ENCODE results near the gene THUMPD1. TPM values are rescaled to one million over a fixed set of nuclear protein-coding genes. Genes with fewer than 3 reads are reported as not detected.

THUMPD1 gene
- polyA plus RNA-seq, 3 donors = 16.1 to 32.2 (median 23.5) TPM

GRCh38 chr16:20740007-20740883, 1.4 kb downstream of the THUMPD1 start:
- Histone ChIP-seq H2AFZ (ENCODE audit: insufficient read depth, low read depth, low read length, poor library complexity, severe bottlenecking) (peak overlapping the region; percentile 77), H3K9ac (ENCODE audit: insufficient read depth, low read length, poor library complexity, severe bottlenecking) (peak overlapping the region; percentile 91), H3K27me3 (ENCODE audit: control insufficient read depth in 2 of 2, insufficient read depth in 2 of 2, low read length in 2 of 2) (no peaks in the 10 kb centered on the region), H3K36me3 (replicated peaks in 1 of 2; ENCODE audit: control insufficient read depth in 1 of 2, insufficient read depth in 2 of 2, low read length in 2 of 2) (peaks cover 33 to 39% of the 10 kb centered on the region in 2 donors), H3K79me2 (ENCODE audit: insufficient read depth, low read length) (peaks cover 45% of the 10 kb centered on the region), H3K9me3 (replicated peaks in 1 of 2; ENCODE audit: control insufficient read depth in 1 of 2, insufficient read depth in 1 of 2, low read length in 2 of 2) (no peaks in the 10 kb centered on the region), H3K4me2 (replicated peaks; ENCODE audit: extremely low read depth, low read length, poor library complexity, severe bottlenecking) (peak overlapping the region; percentile 93), H3K27ac (ENCODE audit: low read depth in 1 of 2, low read length in 2 of 2) (peak overlapping the region; percentile 96 to 98), H3K4me3 (replicated peaks in 1 of 3; ENCODE audit: low read depth in 2 of 3, low read length in 3 of 3) (peak overlapping the region; percentile 84 to 97 (median 94)), H4K20me1 (ENCODE audit: insufficient read depth, low read length) (peaks cover 47% of the 10 kb centered on the region), H3K4me1 (ENCODE audit: control insufficient read depth in 1 of 2, insufficient read depth in 2 of 2, low read length in 2 of 2) (peaks cover 30 to 39% of the 10 kb centered on the region in 2 donors)
- 0% methylated on average over 1 of the region's 11 CpGs for WGBS (ENCODE audit: insufficient coverage)
- H3K9me3 Mint-ChIP-seq = no peaks in the 10 kb centered on the region
- DNase-seq = peak in 2 of 3 donors; percentile 10 to 12
- no peaks in the 10 kb centered on the region for H3K27me3 Mint-ChIP-seq (ENCODE audit: low read depth in 3 of 3)
- H3K4me1 Mint-ChIP-seq = peaks cover 32% of the 10 kb centered on the region
- intact Hi-C loops (cut with micrococcal nuclease) = loop anchor here in 1 of 2 donors (10.0 kb wide), 1 partner anchor 155 kb away; no protein-coding TSS in a partner anchor
- peak overlapping the region; percentile 94 to 99 for H3K4me3 Mint-ChIP-seq
- TF ChIP-seq, protein P1, sequence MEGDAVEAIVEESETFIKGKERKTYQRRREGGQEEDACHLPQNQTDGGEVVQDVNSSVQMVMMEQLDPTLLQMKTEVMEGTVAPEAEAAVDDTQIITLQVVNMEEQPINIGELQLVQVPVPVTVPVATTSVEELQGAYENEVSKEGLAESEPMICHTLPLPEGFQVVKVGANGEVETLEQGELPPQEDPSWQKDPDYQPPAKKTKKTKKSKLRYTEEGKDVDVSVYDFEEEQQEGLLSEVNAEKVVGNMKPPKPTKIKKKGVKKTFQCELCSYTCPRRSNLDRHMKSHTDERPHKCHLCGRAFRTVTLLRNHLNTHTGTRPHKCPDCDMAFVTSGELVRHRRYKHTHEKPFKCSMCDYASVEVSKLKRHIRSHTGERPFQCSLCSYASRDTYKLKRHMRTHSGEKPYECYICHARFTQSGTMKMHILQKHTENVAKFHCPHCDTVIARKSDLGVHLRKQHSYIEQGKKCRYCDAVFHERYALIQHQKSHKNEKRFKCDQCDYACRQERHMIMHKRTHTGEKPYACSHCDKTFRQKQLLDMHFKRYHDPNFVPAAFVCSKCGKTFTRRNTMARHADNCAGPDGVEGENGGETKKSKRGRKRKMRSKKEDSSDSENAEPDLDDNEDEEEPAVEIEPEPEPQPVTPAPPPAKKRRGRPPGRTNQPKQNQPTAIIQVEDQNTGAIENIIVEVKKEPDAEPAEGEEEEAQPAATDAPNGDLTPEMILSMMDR (IDR thresholded peaks at IDR 0.05) = peak; percentile 24
- H3K27ac Mint-ChIP-seq = peak overlapping the region; percentile 95 to 98 (median 96)
- peaks cover 34 to 42% of the 10 kb centered on the region in 2 donors for H3K36me3 Mint-ChIP-seq

DNA sequence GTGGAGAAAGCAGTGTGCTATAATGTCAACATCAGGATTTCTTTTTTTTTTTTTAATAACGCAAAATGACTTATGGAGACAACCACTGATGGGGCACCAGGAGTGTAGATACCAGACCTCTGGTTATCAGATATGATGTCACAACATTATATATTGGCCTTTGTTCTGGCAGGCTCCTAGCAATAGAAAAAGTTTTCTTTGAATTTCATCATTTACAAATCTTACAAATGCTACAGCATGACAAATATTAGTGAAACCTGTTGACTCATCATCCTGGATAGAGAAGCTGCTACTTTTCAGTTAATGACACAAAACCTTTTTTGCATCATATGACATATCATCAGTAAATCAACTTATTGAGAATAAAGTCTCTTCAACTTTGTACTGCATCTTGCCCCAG, 6.1 kb downstream of the THUMPD1 start:
- peaks cover 37% of the 10 kb centered on the region for H3K79me2 ChIP-seq (ENCODE audit: insufficient read depth, low read length)
- H3K27me3 ChIP-seq (ENCODE audit: control insufficient read depth in 2 of 2, insufficient read depth in 2 of 2, low read length in 2 of 2) = no peaks in the 10 kb centered on the region
- TF ChIP-seq, protein P1 (IDR thresholded peaks at IDR 0.05) = no peak
- intact Hi-C loops (cut with micrococcal nuclease) = no loop called here
- no CpG with 5 or more reads among the region's 1 CpG for WGBS (ENCODE audit: insufficient coverage)
- no peaks in the 10 kb centered on the region for H3K9me3 ChIP-seq (replicated peaks in 1 of 2; ENCODE audit: control insufficient read depth in 1 of 2, insufficient read depth in 1 of 2, low read length in 2 of 2)
- H3K36me3 ChIP-seq (replicated peaks in 1 of 2; ENCODE audit: control insufficient read depth in 1 of 2, insufficient read depth in 2 of 2, low read length in 2 of 2) = peaks cover 48 to 73% of the 10 kb centered on the region in 2 donors
- peaks cover 50% of the 10 kb centered on the region for H4K20me1 ChIP-seq (ENCODE audit: insufficient read depth, low read length)
- no peak overlapping the region for H2AFZ ChIP-seq (ENCODE audit: insufficient read depth, low read depth, low read length, poor library complexity, severe bottlenecking)
- H3K4me1 ChIP-seq (ENCODE audit: control insufficient read depth in 1 of 2, insufficient read depth in 2 of 2, low read length in 2 of 2) = peaks cover 8 to 12% of the 10 kb centered on the region in 2 donors
- Mint-ChIP-seq H3K27ac (peak overlapping the region in 3 of 7 donors; percentile 5 to 65 (median 19)), H3K4me1 (peaks cover 16% of the 10 kb centered on the region), H3K9me3 (no peaks in the 10 kb centered on the region), H3K36me3 (peaks cover 57 to 67% of the 10 kb centered on the region in 2 donors), H3K27me3 (ENCODE audit: low read depth in 3 of 3) (no peaks in the 10 kb centered on the region), H3K4me3 (no peak overlapping the region)
- H3K9ac ChIP-seq (ENCODE audit: insufficient read depth, low read length, poor library complexity, severe bottlenecking) = no peak overlapping the region
- peak overlapping the region in 1 of 2 donors; percentile 6 for H3K27ac ChIP-seq (ENCODE audit: low read depth in 1 of 2, low read length in 2 of 2)
- H3K4me2 ChIP-seq (replicated peaks; ENCODE audit: extremely low read depth, low read length, poor library complexity, severe bottlenecking) = no peak overlapping the region
- DNase-seq = peak in 1 of 3 donors; percentile 39
- no peak overlapping the region for H3K4me3 ChIP-seq (replicated peaks in 1 of 3; ENCODE audit: low read depth in 2 of 3, low read length in 3 of 3)

Data from CD14-positive monocyte (primary cell).